ENCODE measurements around the gene GLB1L3. TPM values are rescaled to one million over a fixed set of nuclear protein-coding genes. Genes with fewer than 3 reads are reported as not detected.
A peak's percentile ranks its signal among the peaks of the same experiment; 100 is the strongest.

GLB1L3 gene
- total RNA-seq, 1 donor from 2014 or later, result 16.5 TPM

GRCh38 chr11:134266841-134267251 lies 9.3 kb upstream of the GLB1L3 start:
- Mint-ChIP-seq H3K36me3 (ENCODE audit: low read depth, unreplicated experiment) (no peaks in the 10 kb centered on the region), H3K9me3 (ENCODE audit: unreplicated experiment) (no peaks in the 10 kb centered on the region), H3K27me3 (ENCODE audit: unreplicated experiment) (peaks cover 3% of the 10 kb centered on the region), H3K4me1 (ENCODE audit: unreplicated experiment) (peaks cover 19% of the 10 kb centered on the region), H3K27ac (ENCODE audit: unreplicated experiment) (no peak overlapping the region), H3K4me3 (ENCODE audit: unreplicated experiment) (no peak overlapping the region)
- TF ChIP-seq CTCF (IDR thresholded peaks at IDR 0.05; ENCODE audit: unreplicated experiment), result no peak
- no peak for DNase-seq (ENCODE audit: low spot score)

- Mint-ChIP-seq H3K4me3 (ENCODE audit: unreplicated experiment) (no peak overlapping the region), H3K27ac (ENCODE audit: unreplicated experiment) (no peak overlapping the region)
These were observed 8.7 kb upstream of the GLB1L3 start for GRCh38 chr11:134267461-134267860.

GRCh38 chr11:134267966-134268365 lies 8.2 kb upstream of the GLB1L3 start:
- Mint-ChIP-seq H3K4me1 (ENCODE audit: unreplicated experiment) (peaks cover 22% of the 10 kb centered on the region), H3K36me3 (ENCODE audit: low read depth, unreplicated experiment) (no peaks in the 10 kb centered on the region), H3K9me3 (ENCODE audit: unreplicated experiment) (no peaks in the 10 kb centered on the region), H3K27me3 (ENCODE audit: unreplicated experiment) (peaks cover 3% of the 10 kb centered on the region), H3K27ac (ENCODE audit: unreplicated experiment) (no peak overlapping the region), H3K4me3 (ENCODE audit: unreplicated experiment) (no peak overlapping the region)
- no peak for TF ChIP-seq CTCF (IDR thresholded peaks at IDR 0.05; ENCODE audit: unreplicated experiment)
- DNase-seq (ENCODE audit: low spot score), result no peak

More at GRCh38 chr11:134267461-134267860, 8.7 kb upstream of the GLB1L3 start:
- no peak for TF ChIP-seq CTCF (IDR thresholded peaks at IDR 0.05; ENCODE audit: unreplicated experiment)
- peaks cover 19% of the 10 kb centered on the region for H3K4me1 Mint-ChIP-seq (ENCODE audit: unreplicated experiment)
- H3K27me3 Mint-ChIP-seq (ENCODE audit: unreplicated experiment), result peaks cover 3% of the 10 kb centered on the region
- DNase-seq (ENCODE audit: low spot score), result no peak
- no peaks in the 10 kb centered on the region for H3K9me3 Mint-ChIP-seq (ENCODE audit: unreplicated experiment)
- no peaks in the 10 kb centered on the region for H3K36me3 Mint-ChIP-seq (ENCODE audit: low read depth, unreplicated experiment)

- TF ChIP-seq CTCF (IDR thresholded peaks at IDR 0.05; ENCODE audit: unreplicated experiment), result peak; percentile 37
- DNase-seq (ENCODE audit: low spot score), result no peak
- no peaks in the 10 kb centered on the region for H3K9me3 Mint-ChIP-seq (ENCODE audit: unreplicated experiment)
- H3K36me3 Mint-ChIP-seq (ENCODE audit: low read depth, unreplicated experiment), result no peaks in the 10 kb centered on the region
- peaks cover 31% of the 10 kb centered on the region for H3K4me1 Mint-ChIP-seq (ENCODE audit: unreplicated experiment)
- H3K4me3 Mint-ChIP-seq (ENCODE audit: unreplicated experiment), result no peak overlapping the region
- H3K27ac Mint-ChIP-seq (ENCODE audit: unreplicated experiment), result no peak overlapping the region
- peaks cover 6% of the 10 kb centered on the region for H3K27me3 Mint-ChIP-seq (ENCODE audit: unreplicated experiment)
These were observed 5.9 kb upstream of the GLB1L3 start for GRCh38 chr11:134270250-134270714.

- Mint-ChIP-seq H3K36me3 (ENCODE audit: low read depth, unreplicated experiment) (no peaks in the 10 kb centered on the region), H3K27me3 (ENCODE audit: unreplicated experiment) (peaks cover 11% of the 10 kb centered on the region), H3K27ac (ENCODE audit: unreplicated experiment) (no peak overlapping the region), H3K4me1 (ENCODE audit: unreplicated experiment) (peaks cover 26% of the 10 kb centered on the region), H3K4me3 (ENCODE audit: unreplicated experiment) (no peak overlapping the region), H3K9me3 (ENCODE audit: unreplicated experiment) (no peaks in the 10 kb centered on the region)
- TF ChIP-seq CTCF (IDR thresholded peaks at IDR 0.05; ENCODE audit: unreplicated experiment), result no peak
- DNase-seq (ENCODE audit: low spot score), result no peak
These were observed 4.2 kb upstream of the GLB1L3 start for GRCh38 chr11:134271978-134272377.

All from endothelial cell (in vitro differentiated cells).